Gastrocnemius medialis (tissue), 4 donors: ENCODE measurements around the gene GPR42.

Experiments used
- CTCF ChIP-seq, 5 experiments: fragments of 450-650 bp in 3 of 5; fragments of 200-600 bp in 2 of 5; sonication (generic) in 2 of 5; IDR thresholded peaks in 4 of 5; conservative IDR thresholded peaks in 1 of 5; 1 replicate in 4 of 5; 2 replicates in 1 of 5; pipeline ENCODE4 v1.5.1; 2016 to 2019; ENCODE audit warnings: antibody characterized with exemption in 5 of 5, mild to moderate bottlenecking in 3 of 5, moderate library complexity in 3 of 5
- POLR2A ChIP-seq, 2 donors: fragments of 450-650 bp; IDR thresholded peaks; one replicate each; pipeline ENCODE4 v1.6.1; 2017; ENCODE audit warnings: antibody characterized with exemption in 2 of 2, mild to moderate bottlenecking in 2 of 2, moderate library complexity in 2 of 2

GRCh38 chr19:35350591-35350990 lies 20.3 kb upstream of the GPR42 start:
- no peak for TF ChIP-seq CTCF (IDR thresholded peaks at IDR 0.05 in 4 of 5, conservative IDR thresholded peaks at IDR 0.05 in 1 of 5)
- no peak for TF ChIP-seq POLR2A (IDR thresholded peaks at IDR 0.05)
